ENCODE measurements around the gene LIPC. TPM values are rescaled to one million over a fixed set of nuclear protein-coding genes. Genes with fewer than 3 reads are reported as not detected.

LIPC gene
- total RNA-seq, 1 donor from 2014 or later: not detected

DNA sequence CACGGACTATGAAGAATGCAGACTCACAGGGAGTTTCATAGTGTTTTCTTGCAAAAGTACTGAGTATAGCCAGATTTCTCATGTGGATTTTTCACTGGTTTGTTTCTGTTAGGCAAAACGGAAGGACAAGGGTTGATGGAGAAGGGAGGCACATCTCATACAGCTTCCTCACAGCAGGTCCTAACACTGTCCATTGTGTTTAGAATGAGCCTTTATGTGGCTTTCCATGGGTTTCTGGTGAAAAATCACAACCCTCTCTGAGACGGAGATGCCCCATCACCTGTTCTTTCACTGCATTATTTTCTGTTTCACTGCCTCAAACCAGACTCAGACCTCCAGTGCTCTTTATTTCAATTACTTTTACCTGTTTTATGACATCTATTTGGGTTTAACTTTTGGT, 25.0 kb upstream of the LIPC start:
- H3K9me3 ChIP-seq: no peaks in the 10 kb centered on the region
- intact Hi-C loops (cut with DNase I): no loop called here
- DNase-seq (ENCODE audit: low spot score in 2 of 2): no peak

DNA sequence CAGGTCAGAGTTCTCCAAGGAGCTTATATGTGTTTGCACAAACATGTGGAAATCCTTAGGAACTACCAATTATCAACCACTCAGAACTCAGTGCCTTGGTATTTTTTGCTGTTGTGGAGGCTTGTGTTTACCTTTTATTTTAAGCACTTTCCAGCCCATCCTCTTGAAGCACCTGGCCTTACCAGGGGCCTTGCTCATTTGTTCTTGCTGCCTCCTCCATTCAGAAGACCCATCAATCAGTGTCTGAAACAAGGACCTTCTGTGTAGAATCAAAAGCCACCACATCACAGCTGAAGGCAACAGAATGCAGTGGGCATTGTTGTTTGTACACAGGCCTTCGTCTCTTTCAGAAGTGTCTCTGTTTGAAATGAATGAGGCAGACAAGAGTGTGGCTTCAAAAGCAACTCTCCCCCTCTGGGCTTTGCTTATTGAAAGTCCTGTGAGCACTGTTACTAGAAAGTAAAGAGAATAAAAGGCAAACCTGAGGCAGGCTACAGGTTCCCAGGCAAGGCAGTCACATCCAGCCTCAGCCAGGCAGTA, 24.5 kb upstream of the LIPC start:
- intact Hi-C loops (cut with DNase I): no loop called here
- H3K4me1 ChIP-seq: no peaks in the 10 kb centered on the region
- no peak for DNase-seq (ENCODE audit: low spot score in 2 of 2)
- no peaks in the 10 kb centered on the region for H3K27me3 ChIP-seq
- H3K36me3 ChIP-seq: no peaks in the 10 kb centered on the region
- no peaks in the 10 kb centered on the region for H3K9me3 ChIP-seq
- TF ChIP-seq, protein P1, sequence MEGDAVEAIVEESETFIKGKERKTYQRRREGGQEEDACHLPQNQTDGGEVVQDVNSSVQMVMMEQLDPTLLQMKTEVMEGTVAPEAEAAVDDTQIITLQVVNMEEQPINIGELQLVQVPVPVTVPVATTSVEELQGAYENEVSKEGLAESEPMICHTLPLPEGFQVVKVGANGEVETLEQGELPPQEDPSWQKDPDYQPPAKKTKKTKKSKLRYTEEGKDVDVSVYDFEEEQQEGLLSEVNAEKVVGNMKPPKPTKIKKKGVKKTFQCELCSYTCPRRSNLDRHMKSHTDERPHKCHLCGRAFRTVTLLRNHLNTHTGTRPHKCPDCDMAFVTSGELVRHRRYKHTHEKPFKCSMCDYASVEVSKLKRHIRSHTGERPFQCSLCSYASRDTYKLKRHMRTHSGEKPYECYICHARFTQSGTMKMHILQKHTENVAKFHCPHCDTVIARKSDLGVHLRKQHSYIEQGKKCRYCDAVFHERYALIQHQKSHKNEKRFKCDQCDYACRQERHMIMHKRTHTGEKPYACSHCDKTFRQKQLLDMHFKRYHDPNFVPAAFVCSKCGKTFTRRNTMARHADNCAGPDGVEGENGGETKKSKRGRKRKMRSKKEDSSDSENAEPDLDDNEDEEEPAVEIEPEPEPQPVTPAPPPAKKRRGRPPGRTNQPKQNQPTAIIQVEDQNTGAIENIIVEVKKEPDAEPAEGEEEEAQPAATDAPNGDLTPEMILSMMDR (IDR thresholded peaks at IDR 0.05): no peak
- H3K27ac ChIP-seq: no peak overlapping the region
- no peak overlapping the region for H3K4me3 ChIP-seq

More for the DNA sequence above, 25.0 kb upstream of the LIPC start:
- TF ChIP-seq, protein P1 (IDR thresholded peaks at IDR 0.05): no peak
- H3K27ac ChIP-seq: no peak overlapping the region
- no peaks in the 10 kb centered on the region for H3K36me3 ChIP-seq
- no peaks in the 10 kb centered on the region for H3K4me1 ChIP-seq
- H3K27me3 ChIP-seq: no peaks in the 10 kb centered on the region
- H3K4me3 ChIP-seq: no peak overlapping the region

DNA sequence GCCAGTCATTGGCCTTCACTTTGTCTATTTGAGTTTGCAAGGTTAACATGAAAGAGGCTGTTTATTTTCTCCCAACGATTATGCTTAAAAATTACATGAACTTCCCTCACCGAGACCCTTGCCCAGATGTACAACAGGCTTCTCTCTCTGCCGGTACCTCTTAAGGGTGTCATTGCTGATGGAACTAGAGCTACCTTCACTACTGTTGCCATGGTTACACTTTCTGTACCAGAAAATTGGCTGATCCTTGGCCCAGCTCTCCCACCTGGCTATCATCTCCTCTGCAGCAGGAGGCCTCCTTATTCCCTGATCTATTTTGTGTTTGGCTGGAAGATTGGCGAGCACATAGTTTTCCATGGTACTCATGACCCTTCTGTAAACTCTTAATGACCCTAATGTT, 24.0 kb upstream of the LIPC start:
- TF ChIP-seq, protein P1 (IDR thresholded peaks at IDR 0.05): no peak
- no peak for DNase-seq (ENCODE audit: low spot score in 2 of 2)
- H3K27ac ChIP-seq: no peak overlapping the region
- H3K27me3 ChIP-seq: no peaks in the 10 kb centered on the region
- H3K36me3 ChIP-seq: no peaks in the 10 kb centered on the region
- intact Hi-C loops (cut with DNase I): no loop called here
- H3K4me1 ChIP-seq: no peaks in the 10 kb centered on the region
- H3K4me3 ChIP-seq: no peak overlapping the region
- no peaks in the 10 kb centered on the region for H3K9me3 ChIP-seq

DNA sequence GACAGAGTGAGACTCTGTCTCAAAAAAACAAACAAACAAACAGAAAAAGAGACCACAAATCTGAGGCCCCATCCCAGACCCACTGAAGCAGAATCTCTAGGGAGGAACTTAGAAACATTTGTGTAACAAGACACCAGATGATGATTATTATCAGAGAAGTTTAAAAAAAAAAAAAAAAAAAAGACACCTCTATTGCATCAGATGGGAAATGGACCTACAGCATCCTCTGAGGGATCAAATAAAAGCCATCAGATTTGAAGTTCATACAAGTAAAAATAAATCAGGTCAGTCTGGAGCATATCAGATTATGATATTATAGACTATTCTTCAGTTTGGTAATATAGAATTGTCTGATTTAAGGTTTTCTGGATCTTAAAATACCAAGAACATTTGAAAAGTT, 21.9 kb upstream of the LIPC start:
- Histone ChIP-seq H3K36me3 (no peaks in the 10 kb centered on the region), H3K4me1 (no peaks in the 10 kb centered on the region), H3K27me3 (no peaks in the 10 kb centered on the region), H3K4me3 (peak overlapping the region; percentile 20 to 58), H3K27ac (no peak overlapping the region), H3K9me3 (no peaks in the 10 kb centered on the region)
- TF ChIP-seq, protein P1 (IDR thresholded peaks at IDR 0.05): no peak
- intact Hi-C loops (cut with DNase I): no loop called here
- DNase-seq (ENCODE audit: low spot score in 2 of 2): no peak

DNA sequence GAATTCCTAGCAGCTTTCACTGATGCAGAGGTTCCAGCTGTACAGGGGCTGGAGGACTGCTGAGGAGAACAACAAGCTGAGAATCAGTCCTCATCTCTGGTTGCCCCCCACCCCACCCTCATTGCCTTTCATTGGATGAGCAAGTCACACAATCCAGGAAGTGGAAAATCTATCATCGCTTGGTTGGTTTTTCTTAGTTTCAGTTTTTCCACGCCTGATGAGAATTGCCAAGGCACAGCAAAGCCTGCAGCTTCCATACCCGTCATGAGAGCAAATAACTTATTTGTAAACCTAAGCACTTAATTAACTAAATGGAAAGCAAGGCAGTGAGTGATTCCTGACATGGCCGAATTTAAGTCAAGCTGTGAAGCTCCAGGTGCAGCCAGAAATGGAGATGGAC, 21.4 kb upstream of the LIPC start:
- intact Hi-C loops (cut with DNase I): no loop called here
- Histone ChIP-seq H3K27ac (no peak overlapping the region), H3K4me1 (no peaks in the 10 kb centered on the region), H3K9me3 (no peaks in the 10 kb centered on the region), H3K4me3 (peak overlapping the region; percentile 20 to 58), H3K36me3 (no peaks in the 10 kb centered on the region), H3K27me3 (no peaks in the 10 kb centered on the region)
- TF ChIP-seq, protein P1 (IDR thresholded peaks at IDR 0.05): no peak
- DNase-seq (ENCODE audit: low spot score in 2 of 2): no peak

DNA sequence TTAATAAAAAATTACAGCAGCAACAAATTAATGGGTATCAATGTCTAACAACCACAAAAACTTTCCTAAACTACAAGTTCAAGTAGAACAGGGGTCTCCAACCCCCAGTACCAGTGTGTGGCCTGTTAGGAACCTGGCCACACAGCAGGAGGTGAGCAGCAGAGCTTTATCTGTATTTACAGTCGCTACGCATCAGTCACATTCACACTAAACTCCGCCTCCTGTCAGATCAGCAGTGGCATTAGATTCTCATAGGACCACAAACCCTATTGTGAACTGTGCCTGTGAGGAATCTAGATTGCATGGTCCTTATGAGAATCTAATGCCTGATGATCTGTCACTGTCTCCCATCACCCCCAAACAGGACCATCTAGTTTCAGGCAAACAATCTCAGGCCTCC, 18.5 kb upstream of the LIPC start:
- H3K27me3 ChIP-seq: no peaks in the 10 kb centered on the region
- no peaks in the 10 kb centered on the region for H3K4me1 ChIP-seq
- H3K4me3 ChIP-seq: no peak overlapping the region
- no peak overlapping the region for H3K27ac ChIP-seq
- no peak for DNase-seq (ENCODE audit: low spot score in 2 of 2)
- TF ChIP-seq, protein P1 (IDR thresholded peaks at IDR 0.05): no peak
- intact Hi-C loops (cut with DNase I): no loop called here
- H3K9me3 ChIP-seq: no peaks in the 10 kb centered on the region
- H3K36me3 ChIP-seq: no peaks in the 10 kb centered on the region

Data from ascending aorta (tissue), 2 donors.